Stimulated activated CD8-positive, alpha-beta memory T cell treated with anti-CD3 and anti-CD28 coated beads, Interleukin-7, amount 100 ng/mL, for 4 hours (primary cell): Measurements from ENCODE around the gene TUSC2.
A peak's percentile ranks its signal among the peaks of the same experiment; 100 is the strongest.
"Not testable (repeated sequence)": the region's sequence is repeated elsewhere in the genome, so short reads cannot be mapped to it uniquely, and the experiment has no call there.

ENCODE experiments used
- DNase-seq, 2 donors: peaks; one replicate each; pipeline ENCODE4 v3.0.0-alpha.2; 2020; ENCODE audit warnings: low read depth in 2 of 2

Gene TUSC2

DNA sequence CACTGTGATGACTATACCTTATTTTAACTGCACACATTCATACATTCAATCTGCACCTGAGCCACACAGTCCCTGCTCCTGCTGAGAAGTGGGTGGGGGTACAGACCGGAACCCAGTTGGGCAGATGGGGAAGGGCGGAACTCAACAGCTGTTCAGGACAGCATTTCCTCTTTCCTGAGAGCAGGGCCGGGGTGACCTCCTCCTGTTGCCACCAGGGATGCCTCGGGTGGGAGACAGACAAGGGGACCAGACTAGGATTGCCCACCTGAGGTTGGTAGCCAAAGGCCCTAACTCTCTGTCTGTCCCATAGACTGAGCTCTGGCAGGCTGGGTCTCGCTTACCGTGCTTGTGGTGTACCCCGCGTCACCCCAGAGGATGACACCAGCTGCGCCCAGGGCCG is 9.4 kb downstream of the TUSC2 start:
- no peak for DNase-seq

DNA sequence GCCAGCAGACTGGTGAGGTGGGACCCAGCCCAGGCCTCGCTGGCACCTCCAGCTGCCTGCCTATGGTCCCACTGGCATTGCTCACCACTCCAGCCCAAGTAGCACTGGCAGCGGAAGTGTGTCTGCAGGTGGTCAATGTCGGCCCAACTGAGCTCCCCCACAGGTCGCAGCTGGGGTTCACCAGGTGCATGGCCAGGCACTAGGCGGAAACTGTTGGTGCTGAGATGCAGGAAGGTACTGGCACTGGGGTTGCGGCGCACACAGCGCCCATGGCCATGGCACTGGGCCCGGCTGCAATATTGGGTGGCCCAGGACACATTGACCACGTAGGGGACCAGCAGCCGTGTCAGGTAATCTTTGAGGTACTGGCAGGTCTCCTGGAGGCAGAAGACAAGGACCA is 9.9 kb downstream of the TUSC2 start:
- DNase-seq = no peak

- no peak for DNase-seq
These were observed 10.7 kb downstream of the TUSC2 start for GRCh38 chr3:50317300-50317699.

DNA sequence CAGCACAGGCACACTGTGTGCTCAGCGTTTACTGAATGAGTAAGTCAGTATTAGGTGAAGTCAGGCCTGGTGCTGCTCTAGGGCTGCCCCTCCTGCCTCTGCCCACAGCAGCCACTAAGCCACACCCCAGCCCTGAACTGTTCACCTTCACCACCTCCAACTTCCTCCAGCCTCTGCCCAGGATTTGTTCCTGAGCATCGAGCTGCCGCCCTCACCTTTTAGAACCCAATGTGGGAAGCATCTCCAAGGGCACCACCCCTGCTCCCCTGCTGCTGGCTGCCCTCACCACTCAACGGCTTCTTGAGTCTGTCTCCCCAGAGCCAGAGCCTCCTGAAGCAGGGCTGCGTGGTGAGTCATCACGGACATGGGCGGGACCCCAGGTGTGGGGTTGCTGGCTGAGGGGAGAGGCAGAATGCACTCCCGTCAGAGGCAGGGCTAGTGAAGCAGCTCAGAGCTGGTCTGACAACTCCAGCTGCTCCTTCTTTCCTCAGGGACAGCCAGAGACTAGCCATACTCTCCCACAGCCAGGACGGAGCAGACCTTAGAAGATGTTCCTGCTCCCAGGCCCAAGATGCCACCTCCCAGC is 11.3 kb downstream of the TUSC2 start:
- DNase-seq = peak; percentile 66 to 72

- DNase-seq = no peak
These were observed 13.2 kb downstream of the TUSC2 start for GRCh38 chr3:50314816-50315215.

GRCh38 chr3:50314342-50314741 is 13.7 kb downstream of the TUSC2 start:
- DNase-seq = no peak

- not testable (repeated sequence) for DNase-seq
These were observed 16.0 kb downstream of the TUSC2 start for GRCh38 chr3:50312041-50312440.

GRCh38 chr3:50304601-50305000 is 23.4 kb downstream of the TUSC2 start:
- no peak for DNase-seq

DNA sequence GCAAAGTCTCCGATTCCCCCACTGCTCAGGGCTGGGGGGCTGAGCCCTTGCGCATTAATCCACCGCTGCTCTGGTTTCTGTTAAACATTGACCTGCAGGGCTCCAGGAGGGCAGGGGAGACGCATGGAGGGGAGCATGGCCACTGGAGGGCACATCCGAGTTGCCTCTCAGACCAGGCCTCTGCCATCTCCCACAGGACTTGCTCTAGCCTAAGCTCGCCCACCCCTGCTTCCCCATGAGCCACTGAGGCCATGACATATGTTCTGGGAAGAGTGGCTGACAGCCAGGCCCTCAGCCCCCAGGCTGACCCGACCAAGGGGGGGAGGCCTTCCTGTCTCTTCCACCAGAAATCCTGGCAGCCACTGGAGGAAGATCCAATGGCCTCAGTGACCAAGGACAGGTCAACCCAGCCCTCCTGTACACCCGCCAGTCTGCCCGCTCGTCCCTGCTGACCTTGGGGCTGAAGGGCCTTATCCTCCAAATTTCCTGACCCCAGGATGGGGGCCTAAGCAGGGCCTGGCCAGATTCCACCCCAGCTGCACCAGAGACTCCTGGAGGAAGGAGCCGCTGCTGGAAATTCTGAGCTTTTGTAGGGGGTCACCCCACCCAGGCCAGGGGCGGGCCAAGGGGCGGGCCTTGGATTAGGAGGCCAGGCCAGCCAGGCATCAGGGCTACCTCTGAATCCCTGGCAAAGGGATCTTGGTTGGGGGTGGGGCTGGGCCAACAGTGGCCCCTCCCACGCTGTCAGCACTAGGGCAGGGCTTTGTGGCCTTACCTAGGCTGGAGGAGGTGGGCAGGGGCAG is 24.8 kb downstream of the TUSC2 start, which contains the start of gene HYAL1:
TSS of gene HYAL1 (minus strand) at position 562 of the 803 bp plus-strand sequence. CDS start 618 bp downstream, outside the sequence.
- no peak for DNase-seq

DNA sequence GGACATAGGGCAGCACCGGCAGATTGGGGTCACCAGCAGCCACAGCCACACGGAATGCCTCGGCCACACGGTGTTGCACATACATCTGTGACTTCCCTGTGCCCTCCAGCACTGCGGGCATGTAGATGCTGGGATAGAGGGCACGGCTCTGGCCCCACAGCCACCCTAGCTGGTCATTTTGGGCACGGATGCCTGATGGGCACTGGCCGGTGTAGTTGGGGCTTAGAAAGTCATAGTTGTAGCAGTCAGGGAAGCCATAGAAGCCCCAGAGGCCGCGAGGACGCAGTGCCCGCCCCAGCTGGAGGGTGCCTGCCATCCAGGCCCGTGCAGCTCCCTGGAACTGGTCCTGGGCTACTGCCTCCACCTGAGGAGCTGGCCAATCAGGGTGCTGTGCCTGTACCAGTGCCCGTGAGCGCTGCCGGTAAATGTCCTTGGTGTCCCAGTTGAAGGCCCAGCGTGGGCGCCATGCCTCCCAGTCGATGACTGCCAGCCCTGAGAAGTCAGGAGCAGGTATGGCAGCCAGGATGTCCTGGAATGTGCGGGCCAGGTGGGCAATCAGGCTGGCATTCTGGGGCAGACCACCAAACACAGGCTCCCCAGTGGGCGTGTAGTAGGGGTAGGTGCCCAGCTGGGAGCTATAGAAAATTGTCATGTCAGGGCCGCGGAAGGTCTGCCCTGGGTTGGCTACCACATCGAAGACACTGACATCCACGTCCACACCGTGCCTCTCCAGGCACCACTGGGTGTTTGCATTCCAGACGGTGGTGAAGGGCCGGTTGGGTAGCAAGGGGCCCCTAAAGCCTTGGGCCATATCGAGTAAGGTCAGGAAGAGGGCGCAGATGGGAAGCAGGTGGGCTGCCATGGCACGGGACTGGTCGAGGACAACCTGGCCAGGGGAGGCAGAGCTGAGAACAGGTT is 25.7 kb downstream of the TUSC2 start:
- no peak for DNase-seq

DNA sequence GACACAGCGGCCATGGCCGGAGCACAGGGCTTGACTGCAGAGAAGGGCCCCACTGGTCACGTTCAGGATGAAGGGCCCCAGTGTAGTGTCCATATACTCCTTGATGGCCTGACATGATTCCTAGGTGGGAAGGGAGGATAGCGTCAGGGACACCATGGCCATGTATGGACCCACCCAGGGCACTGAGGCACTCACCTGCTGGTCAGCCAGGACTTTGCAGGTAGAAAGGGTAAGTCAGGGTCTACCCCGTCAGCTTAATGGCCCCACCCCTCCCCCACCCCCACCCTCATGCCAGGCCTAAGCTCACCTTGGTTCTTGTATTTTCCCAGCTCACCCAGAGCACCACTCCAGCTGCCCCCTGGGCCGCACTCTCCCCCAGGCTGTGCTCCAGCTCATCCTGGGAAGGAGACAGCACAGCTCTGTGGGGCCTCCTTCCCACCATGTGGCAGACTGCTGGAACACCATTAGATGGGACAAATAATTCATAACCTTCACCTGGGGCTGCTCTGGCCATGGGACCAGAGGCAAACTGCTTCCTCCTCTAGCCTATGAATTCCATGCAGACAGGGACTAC is 27.3 kb downstream of the TUSC2 start:
- no peak for DNase-seq

- no peak for DNase-seq
These were observed 27.9 kb downstream of the TUSC2 start for GRCh38 chr3:50299929-50300680.

GRCh38 chr3:50299638-50299928 is 28.4 kb downstream of the TUSC2 start:
- DNase-seq = no peak

DNA sequence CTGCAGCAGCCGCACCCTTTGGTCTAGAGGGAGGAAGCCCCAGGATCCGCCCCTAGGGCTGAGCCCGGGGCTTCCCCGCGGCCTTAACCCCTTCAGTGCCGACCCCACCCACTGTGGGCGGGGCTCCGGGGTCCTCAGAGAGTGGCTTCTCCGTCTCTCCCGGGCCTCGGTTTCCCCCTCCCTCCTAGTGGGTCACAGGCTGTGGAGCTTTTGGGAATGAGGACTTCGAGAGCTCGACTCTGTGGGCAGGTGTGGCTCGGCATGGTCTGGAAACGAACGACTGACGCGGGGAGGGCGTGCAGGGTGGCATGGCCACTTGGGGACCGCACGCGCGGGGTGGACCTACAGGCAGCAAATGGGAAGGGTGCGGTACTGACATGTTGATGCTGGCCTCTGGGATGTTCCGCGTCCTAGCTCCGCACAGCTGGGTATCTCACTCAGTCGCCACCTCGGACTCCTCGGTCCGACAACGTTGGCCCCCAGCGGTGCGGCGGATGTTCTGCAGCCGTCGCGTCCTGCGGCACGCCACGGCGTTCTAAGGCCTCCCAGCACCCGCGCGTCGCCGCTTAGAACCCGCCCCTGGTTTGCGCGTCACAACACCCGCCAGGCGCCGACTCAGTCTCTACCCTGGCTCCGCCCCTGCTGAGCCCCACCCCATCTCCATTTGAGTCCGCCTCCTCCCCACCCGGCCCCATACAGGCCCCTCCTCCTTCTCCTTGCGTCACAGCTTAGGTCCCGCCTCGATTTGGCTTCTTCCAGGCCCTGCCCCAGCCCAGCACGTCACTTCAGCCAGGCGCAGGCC is 29.0 kb downstream of the TUSC2 start, which contains the start of the genes HYAL3 and NAA80:
TSS of gene HYAL3 (minus strand) at position 570 of the 802 bp plus-strand sequence. CDS start 3,803 bp downstream, outside the sequence.
TSS of gene NAA80 (minus strand) at position 570 of the 802 bp plus-strand sequence. CDS start 1,942 bp downstream, outside the sequence.
- peak; percentile 97 to 99 for DNase-seq

DNA sequence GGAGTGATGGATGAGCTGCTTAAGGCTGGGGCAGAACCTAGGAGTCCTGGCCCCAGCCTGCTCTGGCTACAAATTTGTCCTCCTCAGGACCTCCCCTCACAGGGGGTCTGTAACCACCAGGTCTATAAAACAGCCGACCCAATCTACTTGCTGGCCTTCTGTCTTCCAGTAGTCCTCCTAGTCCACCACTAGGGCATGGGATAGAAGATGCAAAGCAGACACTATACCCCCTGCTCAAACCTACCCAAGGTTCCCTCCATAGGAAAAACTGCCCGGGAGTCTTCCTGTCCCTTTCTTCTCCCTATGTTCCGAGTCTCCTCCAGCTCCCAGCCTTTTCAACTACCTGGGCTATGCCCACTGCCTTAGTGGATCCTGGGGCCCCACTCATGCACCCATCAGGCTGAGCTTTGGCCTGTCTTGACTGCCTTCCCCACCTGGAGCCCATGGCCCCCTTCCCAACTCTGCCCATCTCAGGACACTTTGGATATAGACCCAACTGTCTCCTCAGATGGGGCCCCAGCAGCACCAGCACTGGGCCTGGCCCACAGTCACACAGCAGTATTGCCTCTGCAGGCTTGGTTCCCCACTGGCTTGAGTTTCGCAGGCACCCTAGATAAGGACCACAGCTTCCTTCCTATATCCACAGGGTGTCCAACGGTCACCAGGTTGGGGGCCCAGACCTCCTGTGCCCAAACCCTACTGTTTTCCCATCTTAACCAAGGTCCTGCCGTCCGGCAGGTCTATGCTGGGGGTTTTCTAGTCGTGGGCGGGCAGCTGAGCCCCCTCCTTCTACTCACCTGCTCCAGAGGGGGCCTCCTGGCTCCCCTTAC is 29.9 kb downstream of the TUSC2 start:
- no peak for DNase-seq

DNA sequence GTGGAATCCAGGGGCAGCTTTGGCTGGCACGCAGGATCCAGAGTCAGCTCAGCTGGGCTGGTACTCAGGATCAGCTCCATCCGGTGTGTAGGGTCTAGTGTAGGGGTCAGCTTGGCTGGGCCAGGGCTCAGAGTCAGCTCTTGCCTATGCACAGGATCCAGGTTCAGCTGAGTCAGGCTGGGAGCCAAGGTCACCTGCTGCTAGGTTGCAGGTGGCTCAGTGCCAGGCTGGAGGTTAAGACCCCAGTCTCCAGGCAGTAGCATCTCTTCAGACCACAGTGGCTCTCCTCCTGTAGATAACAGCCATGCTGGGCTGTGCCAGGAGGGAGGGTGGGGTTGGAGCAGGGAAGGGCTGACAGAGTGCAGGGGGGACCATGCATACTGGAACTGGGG is 30.6 kb downstream of the TUSC2 start:
- no peak for DNase-seq

- DNase-seq = no peak
These were observed 31.2 kb downstream of the TUSC2 start for GRCh38 chr3:50296721-50297383.

GRCh38 chr3:50295553-50296431 is 32.2 kb downstream of the TUSC2 start:
- no peak for DNase-seq
